ENCODE results near the gene NUBP1.
"Not testable (repeated sequence)": the region's sequence is repeated elsewhere in the genome, so short reads cannot be mapped to it uniquely, and the experiment has no call there.

The NUBP1 gene

GRCh38 chr16:10751291-10751697 is 7.7 kb downstream of the NUBP1 start:
- no peak for DNase-seq (ENCODE audit: low spot score)

GRCh38 chr16:10752843-10753523 is 9.3 kb downstream of the NUBP1 start:
- no peak for DNase-seq (ENCODE audit: low spot score)

- no peak for DNase-seq (ENCODE audit: low spot score)
Observed at GRCh38 chr16:10753670-10754069, 10.0 kb downstream of the NUBP1 start.

- DNase-seq (ENCODE audit: low spot score) = no peak
Observed at GRCh38 chr16:10754941-10755340, 11.3 kb downstream of the NUBP1 start.

- DNase-seq (ENCODE audit: low spot score) = no peak
Observed at GRCh38 chr16:10756574-10756973, 12.9 kb downstream of the NUBP1 start.

GRCh38 chr16:10760858-10761257 is 17.2 kb downstream of the NUBP1 start:
- DNase-seq (ENCODE audit: low spot score) = no peak

- no peak for DNase-seq (ENCODE audit: low spot score)
Observed at GRCh38 chr16:10761373-10761772, 17.7 kb downstream of the NUBP1 start.

GRCh38 chr16:10762336-10763016 is 18.8 kb downstream of the NUBP1 start:
- no peak for DNase-seq (ENCODE audit: low spot score)

GRCh38 chr16:10763456-10763855 is 19.8 kb downstream of the NUBP1 start:
- DNase-seq (ENCODE audit: low spot score) = no peak

- DNase-seq (ENCODE audit: low spot score) = no peak
Observed at GRCh38 chr16:10765772-10766171, 22.1 kb downstream of the NUBP1 start.

- no peak for DNase-seq (ENCODE audit: low spot score)
Observed at GRCh38 chr16:10767127-10767526, 23.5 kb downstream of the NUBP1 start.

- no peak for DNase-seq (ENCODE audit: low spot score)
Observed at GRCh38 chr16:10769381-10769780, 25.7 kb downstream of the NUBP1 start.

GRCh38 chr16:10770907-10771306 is 27.3 kb downstream of the NUBP1 start:
- DNase-seq (ENCODE audit: low spot score) = no peak

- DNase-seq (ENCODE audit: low spot score) = no peak
Observed at GRCh38 chr16:10776280-10776679, 32.6 kb downstream of the NUBP1 start.

- not testable (repeated sequence) for DNase-seq (ENCODE audit: low spot score)
Observed at GRCh38 chr16:10776923-10777322, 33.3 kb downstream of the NUBP1 start.

GRCh38 chr16:10777356-10777755 is 33.7 kb downstream of the NUBP1 start:
- DNase-seq (ENCODE audit: low spot score) = no peak

GRCh38 chr16:10779908-10780307 is 36.3 kb downstream of the NUBP1 start:
- not testable (repeated sequence) for DNase-seq (ENCODE audit: low spot score)

GRCh38 chr16:10780628-10781027 is 37.0 kb downstream of the NUBP1 start:
- DNase-seq (ENCODE audit: low spot score) = no peak

- no peak for DNase-seq (ENCODE audit: low spot score)
Observed at GRCh38 chr16:10782628-10783027, 39.0 kb downstream of the NUBP1 start.

GRCh38 chr16:10787304-10787703 is 43.7 kb downstream of the NUBP1 start:
- DNase-seq (ENCODE audit: low spot score) = no peak

- DNase-seq (ENCODE audit: low spot score) = not testable (repeated sequence)
Observed at GRCh38 chr16:10788630-10789029, 45.0 kb downstream of the NUBP1 start.

GRCh38 chr16:10791048-10791447 is 47.4 kb downstream of the NUBP1 start:
- DNase-seq (ENCODE audit: low spot score) = no peak

- DNase-seq (ENCODE audit: low spot score) = no peak
Observed at GRCh38 chr16:10799736-10800135, 56.1 kb downstream of the NUBP1 start.

- DNase-seq (ENCODE audit: low spot score) = no peak
Observed at GRCh38 chr16:10805334-10805733, 61.7 kb downstream of the NUBP1 start.

All from LoVo (cell line).